Measurements from ENCODE around the gene NUDT22. TPM values are rescaled to one million over a fixed set of nuclear protein-coding genes. Genes with fewer than 3 reads are reported as not detected.

Gene NUDT22
- polyA plus RNA-seq, 3 donors from 2014 or later: 64.9 to 95.4 (median 74.9) TPM

GRCh38 chr11:64253043-64253442 lies 27.0 kb downstream of the NUDT22 start:
- peak overlapping the region in 3 of 5 donors; percentile 13 to 49 (median 35) for H3K4me3 Mint-ChIP-seq
- DNase-seq: no peak

GRCh38 chr11:64253481-64253880 lies 27.4 kb downstream of the NUDT22 start:
- Mint-ChIP-seq H3K27me3 (ENCODE audit: low read depth in 3 of 3) (peaks cover 2 to 10% (median 3%) of the 10 kb centered on the region in 3 donors), H3K4me1 (peaks cover 8 to 16% of the 10 kb centered on the region in 2 donors), H3K36me3 (no peaks in the 10 kb centered on the region), H3K4me3 (peak overlapping the region in 3 of 5 donors; percentile 13 to 49 (median 35)), H3K9me3 (no peaks in the 10 kb centered on the region), H3K27ac (peak overlapping the region in 2 of 6 donors; percentile 13 to 40)
- no peak for DNase-seq

More at GRCh38 chr11:64253043-64253442, 27.0 kb downstream of the NUDT22 start:
- H3K36me3 Mint-ChIP-seq: no peaks in the 10 kb centered on the region
- H3K27ac Mint-ChIP-seq: peak overlapping the region in 1 of 6 donors; percentile 13
- peaks cover 2 to 10% (median 3%) of the 10 kb centered on the region in 3 donors for H3K27me3 Mint-ChIP-seq (ENCODE audit: low read depth in 3 of 3)
- H3K9me3 Mint-ChIP-seq: no peaks in the 10 kb centered on the region
- H3K4me1 Mint-ChIP-seq: peaks cover 10 to 18% of the 10 kb centered on the region in 2 donors

GRCh38 chr11:64254326-64254725 lies 28.3 kb downstream of the NUDT22 start:
- H3K36me3 Mint-ChIP-seq: peaks cover 0 to 1% (median under 1%) of the 10 kb centered on the region in 3 donors
- DNase-seq: no peak
- H3K27ac Mint-ChIP-seq: no peak overlapping the region
- H3K4me3 Mint-ChIP-seq: no peak overlapping the region
- H3K27me3 Mint-ChIP-seq (ENCODE audit: low read depth in 3 of 3): peaks cover 2 to 11% (median 3%) of the 10 kb centered on the region in 3 donors
- peaks cover 8 to 17% of the 10 kb centered on the region in 2 donors for H3K4me1 Mint-ChIP-seq
- H3K9me3 Mint-ChIP-seq: no peaks in the 10 kb centered on the region

- H3K27ac Mint-ChIP-seq: peak overlapping the region in 1 of 6 donors; percentile 30
- no peak for DNase-seq
- H3K36me3 Mint-ChIP-seq: peaks cover 0 to 5% (median 4%) of the 10 kb centered on the region in 3 donors
- peaks cover 2 to 13% (median 6%) of the 10 kb centered on the region in 3 donors for H3K27me3 Mint-ChIP-seq (ENCODE audit: low read depth in 3 of 3)
- H3K4me1 Mint-ChIP-seq: peaks cover 8 to 20% of the 10 kb centered on the region in 2 donors
- H3K4me3 Mint-ChIP-seq: no peak overlapping the region
- no peaks in the 10 kb centered on the region for H3K9me3 Mint-ChIP-seq
Measured at GRCh38 chr11:64255135-64256128, 29.4 kb downstream of the NUDT22 start.

- Mint-ChIP-seq H3K36me3 (peaks cover 0 to 5% (median 4%) of the 10 kb centered on the region in 3 donors), H3K4me1 (peaks cover 8 to 16% of the 10 kb centered on the region in 2 donors), H3K27ac (no peak overlapping the region), H3K9me3 (no peaks in the 10 kb centered on the region), H3K27me3 (ENCODE audit: low read depth in 3 of 3) (peaks cover 2 to 11% (median 6%) of the 10 kb centered on the region in 3 donors), H3K4me3 (no peak overlapping the region)
- no peak for DNase-seq
Measured at GRCh38 chr11:64256300-64256699, 30.2 kb downstream of the NUDT22 start.

GRCh38 chr11:64258356-64258755 lies 32.3 kb downstream of the NUDT22 start:
- Mint-ChIP-seq H3K27me3 (ENCODE audit: low read depth in 3 of 3) (peaks cover 0 to 5% (median 4%) of the 10 kb centered on the region in 3 donors), H3K4me3 (no peak overlapping the region), H3K9me3 (no peaks in the 10 kb centered on the region), H3K27ac (no peak overlapping the region), H3K36me3 (peaks cover 0 to 9% (median 4%) of the 10 kb centered on the region in 3 donors), H3K4me1 (peaks cover 0 to 8% of the 10 kb centered on the region in 2 donors)
- DNase-seq: no peak

GRCh38 chr11:64258946-64259532 lies 33.0 kb downstream of the NUDT22 start:
- Mint-ChIP-seq H3K4me1 (peaks cover 0 to 4% of the 10 kb centered on the region in 2 donors), H3K27me3 (ENCODE audit: low read depth in 3 of 3) (peaks cover 0 to 5% (median 4%) of the 10 kb centered on the region in 3 donors), H3K36me3 (peaks cover 0 to 9% (median 4%) of the 10 kb centered on the region in 3 donors), H3K27ac (no peak overlapping the region), H3K4me3 (no peak overlapping the region), H3K9me3 (no peaks in the 10 kb centered on the region)
- DNase-seq: no peak

- Mint-ChIP-seq H3K9me3 (no peaks in the 10 kb centered on the region), H3K36me3 (peaks cover 0 to 9% (median 4%) of the 10 kb centered on the region in 3 donors), H3K4me1 (peaks cover 0 to 4% of the 10 kb centered on the region in 2 donors), H3K27me3 (ENCODE audit: low read depth in 3 of 3) (peaks cover 0 to 5% (median 4%) of the 10 kb centered on the region in 3 donors), H3K4me3 (no peak overlapping the region), H3K27ac (no peak overlapping the region)
- DNase-seq: no peak
Measured at GRCh38 chr11:64259533-64260067, 33.5 kb downstream of the NUDT22 start.

- peaks cover 0 to 4% of the 10 kb centered on the region in 2 donors for H3K4me1 Mint-ChIP-seq
- no peaks in the 10 kb centered on the region for H3K9me3 Mint-ChIP-seq
- H3K27me3 Mint-ChIP-seq (ENCODE audit: low read depth in 3 of 3): peaks cover 0 to 5% (median 4%) of the 10 kb centered on the region in 3 donors
- H3K4me3 Mint-ChIP-seq: no peak overlapping the region
- peak overlapping the region in 2 of 6 donors; percentile 24 to 29 for H3K27ac Mint-ChIP-seq
- peaks cover 0 to 9% (median 4%) of the 10 kb centered on the region in 3 donors for H3K36me3 Mint-ChIP-seq
- DNase-seq: no peak
Measured at GRCh38 chr11:64260147-64260708, 34.2 kb downstream of the NUDT22 start.

GRCh38 chr11:64261556-64262080 lies 35.5 kb downstream of the NUDT22 start:
- Mint-ChIP-seq H3K36me3 (peaks cover 0 to 9% (median 4%) of the 10 kb centered on the region in 3 donors), H3K4me3 (no peak overlapping the region), H3K27ac (no peak overlapping the region), H3K4me1 (peaks cover 0 to 4% of the 10 kb centered on the region in 2 donors), H3K9me3 (no peaks in the 10 kb centered on the region), H3K27me3 (ENCODE audit: low read depth in 3 of 3) (peaks cover 0 to 5% (median 5%) of the 10 kb centered on the region in 3 donors)
- DNase-seq: no peak

- Mint-ChIP-seq H3K27me3 (ENCODE audit: low read depth in 3 of 3) (peaks cover 0 to 5% (median 5%) of the 10 kb centered on the region in 3 donors), H3K4me3 (no peak overlapping the region), H3K27ac (peak overlapping the region in 1 of 6 donors; percentile 55), H3K9me3 (no peaks in the 10 kb centered on the region), H3K4me1 (peaks cover under 1 to 4% of the 10 kb centered on the region in 2 donors), H3K36me3 (peaks cover 0 to 9% (median 4%) of the 10 kb centered on the region in 3 donors)
- DNase-seq: no peak
Measured at GRCh38 chr11:64262271-64263002, 36.4 kb downstream of the NUDT22 start.

- Mint-ChIP-seq H3K36me3 (peaks cover 0 to 9% (median 4%) of the 10 kb centered on the region in 3 donors), H3K9me3 (no peaks in the 10 kb centered on the region), H3K4me3 (no peak overlapping the region), H3K27ac (no peak overlapping the region), H3K4me1 (peaks cover 9 to 12% of the 10 kb centered on the region in 2 donors), H3K27me3 (ENCODE audit: low read depth in 3 of 3) (peaks cover 0 to 7% (median 5%) of the 10 kb centered on the region in 3 donors)
- DNase-seq: no peak
Measured at GRCh38 chr11:64263021-64263946, 37.2 kb downstream of the NUDT22 start.

Measured in immature natural killer cell (primary cell).